ENCODE data around the gene TAGAP.

Gene TAGAP

GRCh38 chr6:159044899-159045727 lies at the start of gene TAGAP:
Gene TAGAP (minus strand): TSS chr6:159044991. CDS start chr6:159044146, 845 bp downstream.
- in situ Hi-C loops (cut with MboI; ENCODE audit: low sequenced_read_pairs) = loop anchor here (5.0 kb wide), 1 partner anchor 57 kb away; no protein-coding TSS in a partner anchor

- in situ Hi-C loops (cut with MboI; ENCODE audit: low sequenced_read_pairs) = no loop called here
These were observed 49.0 kb upstream of the TAGAP start for GRCh38 chr6:159093609-159094443.

- in situ Hi-C loops (cut with MboI; ENCODE audit: low sequenced_read_pairs) = no loop called here
These were observed 47.8 kb upstream of the TAGAP start for GRCh38 chr6:159092631-159093030.

GRCh38 chr6:159090530-159091480 lies 46.0 kb upstream of the TAGAP start:
- in situ Hi-C loops (cut with MboI; ENCODE audit: low sequenced_read_pairs) = no loop called here

- in situ Hi-C loops (cut with MboI; ENCODE audit: low sequenced_read_pairs) = no loop called here
These were observed 45.1 kb upstream of the TAGAP start for GRCh38 chr6:159089909-159090308.

- in situ Hi-C loops (cut with MboI; ENCODE audit: low sequenced_read_pairs) = no loop called here
These were observed 44.7 kb upstream of the TAGAP start for GRCh38 chr6:159089443-159089842.

GRCh38 chr6:159086033-159086618 lies 41.3 kb upstream of the TAGAP start:
- in situ Hi-C loops (cut with MboI; ENCODE audit: low sequenced_read_pairs) = no loop called here

GRCh38 chr6:159085396-159085895 lies 40.7 kb upstream of the TAGAP start:
- in situ Hi-C loops (cut with MboI; ENCODE audit: low sequenced_read_pairs) = no loop called here

- in situ Hi-C loops (cut with MboI; ENCODE audit: low sequenced_read_pairs) = no loop called here
These were observed 39.8 kb upstream of the TAGAP start for GRCh38 chr6:159084493-159085091.

GRCh38 chr6:159083146-159083545 lies 38.4 kb upstream of the TAGAP start:
- in situ Hi-C loops (cut with MboI; ENCODE audit: low sequenced_read_pairs) = no loop called here

- in situ Hi-C loops (cut with MboI; ENCODE audit: low sequenced_read_pairs) = no loop called here
These were observed 37.4 kb upstream of the TAGAP start for GRCh38 chr6:159082039-159082815.

- in situ Hi-C loops (cut with MboI; ENCODE audit: low sequenced_read_pairs) = no loop called here
These were observed 35.6 kb upstream of the TAGAP start for GRCh38 chr6:159080217-159080976.

GRCh38 chr6:159079367-159079766 lies 34.6 kb upstream of the TAGAP start:
- in situ Hi-C loops (cut with MboI; ENCODE audit: low sequenced_read_pairs) = no loop called here

- in situ Hi-C loops (cut with MboI; ENCODE audit: low sequenced_read_pairs) = no loop called here
These were observed 32.3 kb upstream of the TAGAP start for GRCh38 chr6:159077123-159077522.

GRCh38 chr6:159075506-159076228 lies 30.9 kb upstream of the TAGAP start:
- in situ Hi-C loops (cut with MboI; ENCODE audit: low sequenced_read_pairs) = no loop called here

- in situ Hi-C loops (cut with MboI; ENCODE audit: low sequenced_read_pairs) = no loop called here
These were observed 30.1 kb upstream of the TAGAP start for GRCh38 chr6:159074876-159075275.

GRCh38 chr6:159074120-159074684 lies 29.4 kb upstream of the TAGAP start:
- in situ Hi-C loops (cut with MboI; ENCODE audit: low sequenced_read_pairs) = no loop called here
